Kidney (tissue), 14 donors: Measurements from ENCODE around the gene NSA2. TPM values are rescaled to one million over a fixed set of nuclear protein-coding genes. Genes with fewer than 3 reads are reported as not detected.

ENCODE experiments used
- DNase-seq, 5 donors: peaks; one replicate each; pipeline ENCODE4 v3.0.0-alpha.2; 2013 to 2020
- FAIRE-seq: peaks from 2 replicates; lab custom pipeline; 2012; peaks lifted over from hg19 to GRCh38; lab: Jason Lieb, UNC
- H3K27ac ChIP-seq, 2 donors: one replicate each; pipeline ENCODE4 v1.7.0; 2013; ENCODE audit warnings: low read depth in 2 of 2, low read length in 2 of 2, inconsistent platforms in 1 of 2
- H3K27me3 ChIP-seq: one replicate; pipeline ENCODE4 v1.7.1; 2013; ENCODE audit warnings: low read length, inconsistent platforms; ENCODE audit not compliant: control insufficient read depth, insufficient read depth
- H3K36me3 ChIP-seq, 3 donors: one replicate each; pipeline versions ENCODE4 v1.7.0 to v1.7.1; 2013; ENCODE audit warnings: low read length in 3 of 3, control low read depth in 1 of 3, inconsistent platforms in 1 of 3; ENCODE audit not compliant: insufficient read depth in 3 of 3, control insufficient read depth in 2 of 3
- H3K4me1 ChIP-seq, 3 donors: one replicate each; pipeline versions ENCODE4 v1.7.0 to v1.7.1; 2013; ENCODE audit warnings: low read length in 3 of 3, inconsistent platforms in 1 of 3, low read depth in 1 of 3; ENCODE audit not compliant: control insufficient read depth in 2 of 3, insufficient read depth in 2 of 3
- H3K4me3 ChIP-seq, 3 donors: one replicate each; pipeline versions ENCODE4 v1.7.0 to v1.8.1; 2013; ENCODE audit warnings: low read length in 3 of 3, control low read depth in 1 of 3, inconsistent platforms in 1 of 3
- H3K9ac ChIP-seq, 3 donors: one replicate each; pipeline versions ENCODE4 v1.7.0 to v1.7.1; 2013; ENCODE audit warnings: low read length in 3 of 3, control low read depth in 1 of 3, inconsistent platforms in 1 of 3
- H3K9me3 ChIP-seq, 3 donors: one replicate each; pipeline versions ENCODE4 v1.7.0 to v1.7.1; 2013; ENCODE audit warnings: low read length in 3 of 3, control low read depth in 1 of 3, inconsistent platforms in 1 of 3; ENCODE audit not compliant: control insufficient read depth in 2 of 3, insufficient read depth in 1 of 3
- intact Hi-C: fragments of 100-400 bp; cut with DNase I; formaldehyde crosslinking; loops from one replicate; pipeline ENCODE4 v1.11.1; 2022
- polyA plus RNA-seq: library from polyadenylated mRNA; stranded (reverse); fragments of 350-450 nt; fragmentation: Illumina TruSeq; extraction: RNeasy Lipid Tissue Mini Kit (QIAGEN cat#74804); gene quantifications from one replicate; pipeline ENCODE4 v1.2.3, GENCODE V29; 2014; ENCODE audit warnings: low read depth, low replicate concordance; ENCODE audit not compliant: insufficient read depth
- total RNA-seq: library from RNA; stranded (reverse); fragmentation: NEBNext Ultra II Directional; extraction: Animal tissue kit (Norgen Biotek cat#: 25700); gene quantifications from one replicate; pipeline ENCODE4 v1.2.1, GENCODE V29; 2021
- TF ChIP-seq, protein P1 (sequence below): IDR thresholded peaks from 3 replicates; pipeline ENCODE4 v1.5.1; 2012; ENCODE audit warnings: mild to moderate bottlenecking, moderate library complexity, borderline replicate concordance; ENCODE audit not compliant: insufficient read depth; ENCODE audit errors: extremely low read depth
- donor health status: control.
- donor health status: control.
- donor health status: control.
- donor health status: control.
- donor health status: control.
- donor health status: DM: yes; HTN: yes; CAD: no.
- donor health status: Normal renal cell carcinoma (clear cell type).

NSA2 gene
- total and polyA plus RNA-seq, 2 donors from 2014 or later: 46.8 to 78.3 TPM

DNA sequence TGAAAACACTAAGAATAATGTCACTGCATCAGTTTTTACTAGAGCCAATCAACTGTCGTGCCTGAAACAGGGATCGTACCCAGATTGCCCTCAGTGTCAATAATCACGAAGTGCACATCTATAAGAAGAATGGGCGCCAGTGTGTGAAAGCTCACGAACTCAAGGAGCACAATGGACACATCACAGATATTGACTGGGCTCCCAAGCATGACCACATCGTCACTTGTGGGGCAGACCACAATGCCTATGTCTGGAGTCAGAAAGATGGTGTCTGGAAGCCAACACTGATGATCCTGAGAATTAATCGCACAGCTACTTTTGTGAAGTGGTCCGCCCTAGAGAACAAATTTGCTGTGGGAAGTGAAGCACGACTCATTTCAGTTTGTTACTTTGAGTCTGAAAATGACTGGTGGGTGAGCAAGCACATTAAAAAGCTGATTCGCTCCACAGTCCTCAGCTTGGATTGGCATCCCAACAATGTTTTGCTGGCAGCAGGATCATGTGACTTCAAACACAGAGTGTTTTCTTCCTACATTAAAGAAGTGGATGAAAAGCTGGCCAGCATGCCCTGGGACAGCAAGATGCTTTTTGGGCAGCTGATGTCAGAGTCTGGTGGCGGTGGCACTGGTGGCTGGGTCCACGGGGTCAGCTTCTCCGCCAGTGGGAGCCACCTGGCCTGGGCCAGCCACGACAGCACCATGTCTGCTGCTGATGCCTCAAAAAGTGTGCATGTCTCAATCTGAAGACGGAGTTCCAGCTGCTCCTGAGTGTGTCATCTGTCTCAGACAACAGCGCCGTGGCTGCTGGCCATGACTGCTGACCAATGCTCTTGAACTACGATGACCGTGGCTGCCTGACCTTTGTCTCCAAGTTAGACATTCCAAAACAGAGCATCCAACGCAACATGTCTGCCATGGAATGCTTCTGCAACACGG, 32.2 kb downstream of the NSA2 start:
- no peaks in the 10 kb centered on the region for H3K36me3 ChIP-seq
- H3K27ac ChIP-seq: no peak overlapping the region
- peak in 2 of 5 donors; percentile 8 to 12 for DNase-seq
- no peak overlapping the region for H3K4me3 ChIP-seq
- no peaks in the 10 kb centered on the region for H3K9me3 ChIP-seq
- H3K27me3 ChIP-seq: no peaks in the 10 kb centered on the region
- no peaks in the 10 kb centered on the region for H3K4me1 ChIP-seq
- no peak overlapping the region for H3K9ac ChIP-seq
- TF ChIP-seq, protein P1, sequence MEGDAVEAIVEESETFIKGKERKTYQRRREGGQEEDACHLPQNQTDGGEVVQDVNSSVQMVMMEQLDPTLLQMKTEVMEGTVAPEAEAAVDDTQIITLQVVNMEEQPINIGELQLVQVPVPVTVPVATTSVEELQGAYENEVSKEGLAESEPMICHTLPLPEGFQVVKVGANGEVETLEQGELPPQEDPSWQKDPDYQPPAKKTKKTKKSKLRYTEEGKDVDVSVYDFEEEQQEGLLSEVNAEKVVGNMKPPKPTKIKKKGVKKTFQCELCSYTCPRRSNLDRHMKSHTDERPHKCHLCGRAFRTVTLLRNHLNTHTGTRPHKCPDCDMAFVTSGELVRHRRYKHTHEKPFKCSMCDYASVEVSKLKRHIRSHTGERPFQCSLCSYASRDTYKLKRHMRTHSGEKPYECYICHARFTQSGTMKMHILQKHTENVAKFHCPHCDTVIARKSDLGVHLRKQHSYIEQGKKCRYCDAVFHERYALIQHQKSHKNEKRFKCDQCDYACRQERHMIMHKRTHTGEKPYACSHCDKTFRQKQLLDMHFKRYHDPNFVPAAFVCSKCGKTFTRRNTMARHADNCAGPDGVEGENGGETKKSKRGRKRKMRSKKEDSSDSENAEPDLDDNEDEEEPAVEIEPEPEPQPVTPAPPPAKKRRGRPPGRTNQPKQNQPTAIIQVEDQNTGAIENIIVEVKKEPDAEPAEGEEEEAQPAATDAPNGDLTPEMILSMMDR: no peak
- intact Hi-C loops: no loop called here
- FAIRE-seq: no peak

DNA sequence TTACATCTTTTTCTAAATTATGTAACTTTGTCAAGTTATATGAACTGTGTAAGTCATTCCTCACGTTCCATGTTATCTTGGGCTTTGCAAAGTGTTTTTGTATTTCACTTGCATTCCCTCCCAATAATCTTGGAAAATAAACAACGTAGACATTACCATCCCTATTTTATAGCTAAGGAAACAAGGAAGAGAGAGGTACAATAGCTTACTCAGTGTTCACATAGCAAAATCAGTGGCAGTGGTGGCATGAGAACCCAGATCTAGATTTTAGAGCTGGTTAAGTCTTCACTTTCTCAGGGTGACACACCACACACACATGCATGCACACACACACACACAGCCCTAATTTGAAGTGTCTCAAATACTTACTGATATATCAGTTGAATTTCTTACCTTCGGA, 34.1 kb downstream of the NSA2 start:
- intact Hi-C loops: no loop called here
- no peak for FAIRE-seq
- Histone ChIP-seq H3K4me1 (no peaks in the 10 kb centered on the region), H3K36me3 (no peaks in the 10 kb centered on the region), H3K4me3 (no peak overlapping the region), H3K27me3 (no peaks in the 10 kb centered on the region), H3K9ac (no peak overlapping the region), H3K27ac (no peak overlapping the region), H3K9me3 (no peaks in the 10 kb centered on the region)
- TF ChIP-seq, protein P1: no peak
- no peak for DNase-seq

DNA sequence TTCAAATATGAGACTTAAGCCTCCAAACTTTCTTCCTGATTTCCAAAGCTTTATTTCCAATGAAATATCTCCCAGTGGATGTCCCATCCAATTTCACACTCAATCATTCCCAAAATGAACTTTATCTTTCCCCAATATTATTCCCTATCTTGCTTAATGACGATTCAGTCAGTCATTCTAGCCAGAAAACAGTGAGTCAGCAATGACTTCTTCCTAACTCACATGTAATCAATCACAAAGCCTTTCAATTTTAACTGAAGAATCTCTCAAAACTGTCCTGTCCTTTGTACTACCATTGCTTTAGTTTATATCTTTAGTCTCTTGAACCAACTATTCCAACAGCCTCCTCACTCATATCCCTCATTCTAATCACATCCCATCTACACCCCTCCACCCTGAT, 34.9 kb downstream of the NSA2 start:
- no peak for DNase-seq
- H3K4me3 ChIP-seq: no peak overlapping the region
- H3K36me3 ChIP-seq: no peaks in the 10 kb centered on the region
- H3K4me1 ChIP-seq: no peaks in the 10 kb centered on the region
- TF ChIP-seq, protein P1: no peak
- H3K9ac ChIP-seq: no peak overlapping the region
- intact Hi-C loops: no loop called here
- no peak overlapping the region for H3K27ac ChIP-seq
- H3K9me3 ChIP-seq: no peaks in the 10 kb centered on the region
- H3K27me3 ChIP-seq: no peaks in the 10 kb centered on the region
- FAIRE-seq: no peak
